ENCODE results near the gene ARHGAP30. TPM values are rescaled to one million over a fixed set of nuclear protein-coding genes. Genes with fewer than 3 reads are reported as not detected.
A peak's percentile ranks its signal among the peaks of the same experiment; 100 is the strongest.

The ARHGAP30 gene
- total and polyA plus RNA-seq, 2 of the 4 experiments (the other 2 are of a cell fraction): 0.02 TPM; not detected in 1

DNA sequence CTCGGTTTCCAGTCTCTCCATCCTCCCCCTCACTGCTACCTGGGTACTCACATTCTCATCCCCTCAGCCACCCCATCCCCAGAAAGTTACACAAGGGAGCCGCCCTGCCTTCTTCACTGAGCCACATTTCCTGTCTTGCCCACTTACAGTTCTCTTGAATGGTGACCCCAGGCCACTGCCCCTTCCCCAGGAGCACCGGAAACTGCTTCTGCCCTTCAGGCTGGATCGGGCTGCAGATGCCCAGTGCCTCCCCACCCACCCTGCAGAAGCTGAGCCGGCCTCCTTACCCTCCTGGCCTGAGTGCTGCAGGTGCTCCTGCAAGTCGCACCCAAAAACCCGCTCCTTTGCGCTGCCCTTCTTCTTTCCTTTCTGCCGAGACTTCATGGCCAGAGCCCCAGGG lies 450 bp downstream of the ARHGAP30 start:
- TF ChIP-seq, protein P1, sequence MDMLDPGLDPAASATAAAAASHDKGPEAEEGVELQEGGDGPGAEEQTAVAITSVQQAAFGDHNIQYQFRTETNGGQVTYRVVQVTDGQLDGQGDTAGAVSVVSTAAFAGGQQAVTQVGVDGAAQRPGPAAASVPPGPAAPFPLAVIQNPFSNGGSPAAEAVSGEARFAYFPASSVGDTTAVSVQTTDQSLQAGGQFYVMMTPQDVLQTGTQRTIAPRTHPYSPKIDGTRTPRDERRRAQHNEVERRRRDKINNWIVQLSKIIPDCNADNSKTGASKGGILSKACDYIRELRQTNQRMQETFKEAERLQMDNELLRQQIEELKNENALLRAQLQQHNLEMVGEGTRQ (IDR thresholded peaks at IDR 0.05; ENCODE audit: low read depth, low read length): no peak
- TF ChIP-seq RAD21 (IDR thresholded peaks at IDR 0.05; ENCODE audit: low read length): no peak
- no peak for TF ChIP-seq RCOR1 (IDR thresholded peaks at IDR 0.05; ENCODE audit: insufficient replicate concordance, low read length)
- TF ChIP-seq NFE2L2 (IDR thresholded peaks at IDR 0.05; ENCODE audit: low read depth, low read length): no peak
- no peak for TF ChIP-seq RFX5 (IDR thresholded peaks at IDR 0.05; ENCODE audit: low read depth, low read length)
- TF ChIP-seq, protein P2, sequence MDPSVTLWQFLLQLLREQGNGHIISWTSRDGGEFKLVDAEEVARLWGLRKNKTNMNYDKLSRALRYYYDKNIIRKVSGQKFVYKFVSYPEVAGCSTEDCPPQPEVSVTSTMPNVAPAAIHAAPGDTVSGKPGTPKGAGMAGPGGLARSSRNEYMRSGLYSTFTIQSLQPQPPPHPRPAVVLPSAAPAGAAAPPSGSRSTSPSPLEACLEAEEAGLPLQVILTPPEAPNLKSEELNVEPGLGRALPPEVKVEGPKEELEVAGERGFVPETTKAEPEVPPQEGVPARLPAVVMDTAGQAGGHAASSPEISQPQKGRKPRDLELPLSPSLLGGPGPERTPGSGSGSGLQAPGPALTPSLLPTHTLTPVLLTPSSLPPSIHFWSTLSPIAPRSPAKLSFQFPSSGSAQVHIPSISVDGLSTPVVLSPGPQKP (IDR thresholded peaks at IDR 0.05; ENCODE audit: borderline replicate concordance, low read depth, low read length): no peak
- no peak for TF ChIP-seq POLR2A (IDR thresholded peaks at IDR 0.05; ENCODE audit: low read depth, low read length)
- Histone ChIP-seq H3K9ac (ENCODE audit: low read depth, low read length) (no peak overlapping the region), H2BK5ac (ENCODE audit: low read depth, low read length, poor library complexity, severe bottlenecking) (no peak overlapping the region), H3K79me1 (ENCODE audit: low read depth in 1 of 2, low read length in 2 of 2) (no peaks in the 10 kb centered on the region), H3K23ac (ENCODE audit: low read depth, low read length) (no peak overlapping the region), H2BK120ac (ENCODE audit: low read depth, low read length) (no peak overlapping the region), H4K5ac (ENCODE audit: low read depth, low read length) (no peak overlapping the region), H3K14ac (replicated peaks; ENCODE audit: low read depth, low read length) (no peak overlapping the region), H3K36me3 (ENCODE audit: control insufficient read depth, insufficient read depth, low read length) (no peaks in the 10 kb centered on the region), H3K4me2 (ENCODE audit: low read depth, low read length) (no peak overlapping the region), H3K4me1 (ENCODE audit: control insufficient read depth, insufficient read depth, low read length) (no peaks in the 10 kb centered on the region), H3K9me1 (ENCODE audit: insufficient read depth, low read length) (no peaks in the 10 kb centered on the region), H2AFZ (replicated peaks; ENCODE audit: low read length, poor library complexity) (peak overlapping the region; percentile 21), H3K27ac (ENCODE audit: insufficient read depth, low read length) (no peak overlapping the region), H3K4me3 (ENCODE audit: insufficient read depth, low read depth, low read length) (no peak overlapping the region), H4K91ac (ENCODE audit: insufficient read depth, low read depth, low read length) (no peak overlapping the region), H2BK15ac (ENCODE audit: low read depth, low read length) (no peak overlapping the region), H3K9me3 (ENCODE audit: control insufficient read depth, insufficient read depth, low read length) (no peaks in the 10 kb centered on the region), H2AK9ac (replicated peaks; ENCODE audit: low read depth, low read length, poor library complexity) (peak overlapping the region; percentile 28), H3K4ac (ENCODE audit: low read depth, low read length) (no peak overlapping the region), H4K20me1 (ENCODE audit: insufficient read depth, low read length) (no peaks in the 10 kb centered on the region; the same call in none of the 2 replicates), H3K56ac (ENCODE audit: extremely low read depth, insufficient read depth, low read length) (no peak overlapping the region), H4K8ac (ENCODE audit: low read depth in 2 of 2, low read length in 2 of 2) (no peak overlapping the region), H3K18ac (ENCODE audit: low read depth, low read length) (no peak overlapping the region), H2BK20ac (ENCODE audit: low read depth, low read length) (no peak overlapping the region), H2AK5ac (ENCODE audit: low read depth, low read length) (no peak overlapping the region; the same call in 1 of the 2 replicates), H3K27me3 (ENCODE audit: control insufficient read depth, insufficient read depth, low read length) (peaks cover 2% of the 10 kb centered on the region; the same call in 1 of the 2 replicates)
- DNase-seq: no peak
- no TSS peak for BruUV-seq (replicated peaks)
- ChIA-PET CTCF (no interaction called here), POLR2A (ENCODE audit: unreplicated experiment) (no interaction called here)
- no peak for ATAC-seq (ENCODE audit: low read depth)
- dilution Hi-C loops (cut with HindIII; ENCODE audit: low sequenced_read_pairs, unreplicated experiment): no loop called here
- in situ Hi-C loops (cut with MboI; ENCODE audit: low sequenced_read_pairs): no loop called here
- WGBS, 2 experiments (ENCODE audit: extremely low coverage in 2 of 2, insufficient read length in 1 of 2): 87% methylated on average over 3 of the region's 9 CpGs; no CpG with 5 or more reads in 1 of the 2 experiments
- intact Hi-C loops (cut with micrococcal nuclease): no loop called here

Data from IMR-90 (cell line).